Effector CD8-positive, alpha-beta T cell (primary cell): ENCODE measurements around the gene PGAP3.
A peak's percentile ranks its signal among the peaks of the same experiment; 100 is the strongest.

Experiments used
- DNase-seq: peaks from one replicate; lab custom pipeline; 2025; lab: John Stamatoyannopoulos, UW

The PGAP3 gene

GRCh38 chr17:39622380-39623006 lies 65.4 kb downstream of the PGAP3 start:
- no peak for DNase-seq

- DNase-seq: peak; percentile 86
Measured at GRCh38 chr17:39621523-39622379, 66.1 kb downstream of the PGAP3 start.
